GM12892 (cell line): ENCODE data around the gene GRID1.

Experiments used
- DNase-seq: peaks from one replicate; pipeline ENCODE4 v3.0.0; 2011; ENCODE audit not compliant: insufficient read length
- FAIRE-seq: peaks from 2 replicates; lab custom pipeline; 2011; peaks lifted over from hg19 to GRCh38; lab: Jason Lieb, UNC
- POLR2A ChIP-seq: IDR thresholded peaks from 2 replicates; pipeline ENCODE4 v1.6.1; 2011; ENCODE audit warnings: low read depth, low read length, control low read depth
- POLR2AphosphoS5 ChIP-seq: IDR thresholded peaks from 2 replicates; pipeline ENCODE4 v1.6.1; 2011; ENCODE audit warnings: low read depth, low read length, control low read depth
- TAF1 ChIP-seq: IDR thresholded peaks from 2 replicates; pipeline ENCODE4 v1.6.1; 2011; ENCODE audit warnings: low read depth, mild to moderate bottlenecking, control low read depth, low read length, borderline replicate concordance

GRID1 gene

GRCh38 chr10:85868627-85869499 lies 497.7 kb downstream of the GRID1 start:
- FAIRE-seq (no peak), DNase-seq (no peak)
- no peak for TF ChIP-seq TAF1
- TF ChIP-seq POLR2AphosphoS5, result no peak
- TF ChIP-seq POLR2A, result no peak

GRCh38 chr10:85864868-85865526 lies 501.6 kb downstream of the GRID1 start:
- no peak for TF ChIP-seq POLR2AphosphoS5
- TF ChIP-seq POLR2A, result no peak
- no peak for TF ChIP-seq TAF1
- DNase-seq (no peak), FAIRE-seq (no peak)

GRCh38 chr10:85864173-85864549 lies 502.4 kb downstream of the GRID1 start:
- DNase-seq (no peak), FAIRE-seq (no peak)
- TF ChIP-seq TAF1, result no peak
- TF ChIP-seq POLR2A, result no peak
- TF ChIP-seq POLR2AphosphoS5, result no peak

GRCh38 chr10:85863301-85864172 lies 503.1 kb downstream of the GRID1 start:
- no peak for DNase-seq
- no peak for FAIRE-seq
- TF ChIP-seq POLR2A (no peak), POLR2AphosphoS5 (no peak), TAF1 (no peak)

GRCh38 chr10:85862771-85863170 lies 503.8 kb downstream of the GRID1 start:
- FAIRE-seq (no peak), DNase-seq (no peak)
- TF ChIP-seq POLR2AphosphoS5 (no peak), TAF1 (no peak), POLR2A (no peak)

GRCh38 chr10:85861513-85862197 lies 504.9 kb downstream of the GRID1 start:
- FAIRE-seq (no peak), DNase-seq (no peak)
- TF ChIP-seq POLR2A (no peak), POLR2AphosphoS5 (no peak), TAF1 (no peak)

- DNase-seq (no peak), FAIRE-seq (no peak)
- no peak for TF ChIP-seq POLR2AphosphoS5
- TF ChIP-seq TAF1, result no peak
- TF ChIP-seq POLR2A, result no peak
Observed at GRCh38 chr10:85859859-85860258, 506.7 kb downstream of the GRID1 start.

GRCh38 chr10:85858776-85859515 lies 507.6 kb downstream of the GRID1 start:
- no peak for FAIRE-seq
- no peak for DNase-seq
- no peak for TF ChIP-seq TAF1

GRCh38 chr10:85857791-85858190 lies 508.8 kb downstream of the GRID1 start:
- FAIRE-seq (no peak), DNase-seq (no peak)
- TF ChIP-seq POLR2A (no peak), POLR2AphosphoS5 (no peak), TAF1 (no peak)

GRCh38 chr10:85857305-85857704 lies 509.3 kb downstream of the GRID1 start:
- no peak for DNase-seq
- TF ChIP-seq POLR2AphosphoS5 (no peak), TAF1 (no peak), POLR2A (no peak)
- FAIRE-seq, result no peak

GRCh38 chr10:85851934-85852333 lies 514.7 kb downstream of the GRID1 start:
- no peak for DNase-seq
- no peak for FAIRE-seq
- no peak for TF ChIP-seq POLR2A
- no peak for TF ChIP-seq POLR2AphosphoS5
- no peak for TF ChIP-seq TAF1
